GM21737 (cell line): ENCODE data around the gene LRRC27.
"Not testable (repeated sequence)": the region's sequence is repeated elsewhere in the genome, so short reads cannot be mapped to it uniquely, and the experiment has no call there.

ENCODE experiments used
- ATAC-seq: cut with Tn5 transposase; IDR thresholded peaks from one replicate; pipeline ENCODE4 v1.9.1; 2021; ENCODE audit warnings: mild to moderate bottlenecking, moderate library complexity; ENCODE audit not compliant: unreplicated experiment

LRRC27 gene

DNA sequence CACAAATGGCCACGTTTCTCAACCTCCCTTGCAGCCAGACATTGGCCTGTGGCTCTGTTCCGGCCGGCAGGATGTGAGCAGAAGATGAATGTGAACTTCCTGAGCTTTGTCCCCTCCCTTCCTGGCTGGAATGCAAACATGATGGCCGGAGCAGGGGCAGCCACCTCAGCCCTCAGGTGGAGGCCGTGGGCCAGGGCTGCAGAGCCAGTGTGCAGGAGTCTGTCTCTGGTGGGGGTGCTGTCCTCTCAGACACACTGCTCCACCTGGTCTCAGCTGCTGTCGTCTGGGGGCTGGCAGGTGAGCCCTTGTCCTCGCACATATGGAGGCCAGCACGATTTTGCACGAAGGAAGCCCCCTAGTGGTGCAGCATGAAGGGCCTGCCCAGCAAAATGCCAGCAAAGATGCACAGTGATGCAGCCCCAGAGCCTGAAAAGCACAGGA, 39.7 kb downstream of the LRRC27 start:
- no peak for ATAC-seq

DNA sequence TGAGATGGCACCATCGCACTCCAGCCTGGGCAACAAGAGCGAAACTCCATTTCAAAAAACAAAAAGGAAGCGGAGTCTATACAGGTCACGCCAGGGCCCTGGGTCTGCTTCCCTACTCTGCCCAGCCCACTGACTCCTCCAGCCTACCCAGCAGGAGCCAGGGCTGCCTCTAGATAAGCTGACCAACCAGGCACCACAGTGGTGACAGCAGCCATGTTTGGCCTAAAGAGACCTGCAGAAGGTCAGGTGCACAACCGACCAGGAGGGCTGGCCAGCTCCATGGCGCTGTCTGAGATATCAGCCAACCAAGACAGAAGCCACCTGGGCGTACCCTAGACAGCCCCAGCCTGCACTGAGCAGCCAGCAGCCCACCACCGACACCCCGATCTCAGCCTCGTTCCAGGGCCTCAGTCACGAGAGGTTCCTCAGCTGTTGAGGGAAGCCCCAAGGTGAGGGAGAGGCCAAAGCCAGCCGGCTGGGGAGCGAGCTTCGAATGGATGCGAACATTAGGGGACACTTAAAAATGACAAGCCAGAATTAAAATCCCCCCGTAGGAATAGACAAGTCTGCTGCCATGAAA, 40.6 kb downstream of the LRRC27 start:
- no peak for ATAC-seq

DNA sequence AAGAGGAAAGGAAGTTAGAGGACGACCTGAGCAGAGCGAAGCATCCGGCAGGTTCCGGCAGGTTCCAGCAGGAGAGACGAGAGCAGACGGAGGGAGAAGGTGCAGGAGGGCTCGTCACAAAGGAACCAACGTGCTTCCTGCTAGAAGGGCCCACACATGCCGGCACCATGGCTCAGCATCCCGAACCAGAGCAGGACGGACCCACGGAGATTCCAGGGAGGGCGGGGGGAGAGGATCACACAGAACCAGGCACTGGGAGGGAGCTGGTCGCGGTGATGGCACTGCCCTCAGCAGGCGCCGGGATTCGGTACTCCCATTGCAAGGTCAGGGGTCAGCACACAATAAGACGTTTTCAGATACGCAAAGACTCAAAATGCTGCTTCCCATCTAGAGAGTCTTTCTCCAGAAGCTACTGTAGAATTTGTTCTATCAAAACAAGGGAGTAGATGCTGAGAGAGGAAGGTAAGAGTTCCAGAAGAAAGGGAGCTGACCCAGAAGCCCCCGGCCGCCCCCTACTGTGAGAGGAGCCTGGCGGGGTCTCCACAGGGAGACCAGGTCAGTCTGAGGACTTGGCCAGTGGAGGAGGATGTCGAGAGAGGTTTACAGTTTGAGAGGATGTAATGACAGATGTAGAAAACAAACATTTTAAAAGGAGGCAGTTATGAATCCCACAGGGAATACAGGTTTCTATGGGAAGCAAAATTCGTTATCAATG, 41.4 kb downstream of the LRRC27 start:
- no peak for ATAC-seq

DNA sequence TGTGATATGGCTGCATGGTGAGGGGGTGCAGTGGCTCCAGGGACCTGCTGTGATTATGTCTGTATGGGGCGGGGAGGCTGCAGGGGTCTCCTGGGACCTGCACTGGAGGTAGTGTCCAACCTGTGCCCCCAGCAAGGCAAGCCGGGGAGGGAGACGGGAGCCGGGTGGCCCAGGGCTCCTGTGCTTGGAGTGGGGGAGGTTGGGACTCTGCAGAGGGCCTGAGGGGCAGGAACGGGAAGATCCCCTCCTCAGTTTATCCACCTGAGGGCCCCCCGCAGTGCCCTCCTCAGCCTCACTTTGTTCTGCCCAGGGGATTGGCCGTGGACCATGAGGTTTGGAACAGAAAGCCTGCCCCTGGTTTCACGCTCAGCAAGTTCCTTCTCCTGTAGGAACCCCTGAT, 42.2 kb downstream of the LRRC27 start:
- no peak for ATAC-seq

DNA sequence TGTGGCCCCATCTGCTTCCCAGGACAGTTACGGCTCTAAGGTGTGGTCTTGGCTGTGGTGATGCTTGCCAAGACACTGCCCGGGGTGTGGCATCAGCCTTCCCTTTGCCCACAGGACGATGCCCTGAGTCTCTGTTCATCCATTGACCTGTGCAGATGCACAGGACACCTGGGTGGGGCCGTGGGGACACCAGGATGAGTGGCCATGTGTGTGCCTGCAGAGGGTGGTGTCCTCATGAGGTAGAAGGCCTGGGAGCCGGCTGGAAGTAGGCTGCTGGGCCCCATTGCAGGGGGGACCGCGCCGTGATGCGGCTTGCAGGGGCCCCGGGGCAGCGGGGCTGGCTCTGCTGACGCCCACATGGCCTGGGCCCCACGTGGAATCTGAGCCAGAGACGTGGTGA, 42.6 kb downstream of the LRRC27 start:
- no peak for ATAC-seq

DNA sequence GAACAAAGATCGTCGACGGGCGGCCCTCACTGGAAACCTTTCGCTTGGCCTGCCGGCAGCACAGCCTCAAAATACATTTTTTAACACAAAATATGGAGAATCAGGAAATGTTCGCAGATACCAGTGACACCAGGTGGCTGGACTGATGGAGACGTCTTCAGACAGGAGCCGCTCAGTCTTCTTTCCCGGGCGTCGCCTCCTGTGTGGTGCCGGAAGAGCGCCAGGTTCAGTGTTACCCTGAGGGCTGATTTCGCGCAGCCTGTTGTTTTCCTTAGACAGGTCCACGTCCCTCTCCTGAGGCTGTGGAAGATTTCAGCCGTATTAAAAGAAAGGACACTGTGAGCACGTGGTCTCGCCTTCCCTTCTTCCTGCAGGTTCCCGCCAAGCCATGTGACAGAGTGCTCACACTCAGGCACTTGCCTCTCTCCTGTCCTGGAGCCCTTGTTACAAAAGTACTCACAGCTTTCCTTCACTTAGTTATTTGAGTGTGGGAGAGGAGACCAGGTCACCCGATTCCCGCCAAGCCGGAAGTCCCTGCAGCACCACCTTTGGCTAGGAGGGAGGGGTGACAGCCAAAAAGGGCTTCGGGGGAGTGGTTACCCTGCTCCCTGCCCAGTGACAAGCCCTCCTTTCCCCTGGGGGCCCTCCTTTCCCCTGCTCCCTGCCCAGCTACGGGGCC, 43.3 kb downstream of the LRRC27 start:
- no peak for ATAC-seq

DNA sequence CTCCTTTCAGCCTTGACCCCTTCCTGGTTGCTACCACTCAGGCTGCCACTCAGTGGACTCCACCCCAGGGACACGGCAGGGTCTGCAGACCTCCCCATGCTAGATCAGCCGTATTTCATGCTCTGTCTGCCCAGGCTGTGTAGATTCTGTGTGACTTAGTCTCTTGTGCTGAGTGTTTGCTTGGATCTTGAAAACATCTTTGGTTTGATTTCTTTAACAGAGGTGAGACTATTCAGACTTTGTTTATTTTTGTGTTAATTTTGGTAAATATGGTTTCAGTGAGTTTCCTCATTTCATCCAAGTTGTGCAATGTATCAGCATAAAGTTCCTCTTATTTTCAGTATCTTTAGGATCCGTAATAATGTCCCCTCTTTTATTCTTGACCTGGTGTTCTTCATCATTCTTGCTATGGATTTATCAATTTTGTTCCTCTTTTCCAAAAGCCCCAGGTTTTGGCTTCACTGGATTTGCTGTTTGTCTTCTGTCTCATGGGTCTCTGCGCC, 43.9 kb downstream of the LRRC27 start:
- no peak for ATAC-seq

DNA sequence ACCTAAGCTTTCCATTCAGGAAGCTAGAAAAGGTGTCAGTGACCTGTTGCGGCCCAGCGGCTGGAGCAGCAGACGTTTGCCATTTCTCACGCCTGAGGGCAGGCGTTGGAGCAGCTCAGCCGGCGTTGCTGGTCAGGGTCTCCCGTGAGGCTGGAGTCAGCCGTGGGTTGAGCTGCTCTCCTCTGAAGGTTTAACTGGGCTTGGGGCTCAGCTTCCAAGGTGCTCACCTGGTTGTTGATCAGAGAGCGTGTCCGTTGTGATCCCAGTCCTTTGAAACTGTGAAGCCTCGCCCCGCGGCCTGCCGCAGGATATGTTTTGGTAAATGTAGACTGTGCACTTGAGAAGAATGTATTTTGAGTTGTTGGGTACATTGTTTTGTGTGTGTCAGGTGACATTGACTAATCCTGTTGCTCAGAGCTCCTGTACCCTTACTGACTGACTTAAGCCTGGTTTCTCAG, 44.4 kb downstream of the LRRC27 start:
- no peak for ATAC-seq

DNA sequence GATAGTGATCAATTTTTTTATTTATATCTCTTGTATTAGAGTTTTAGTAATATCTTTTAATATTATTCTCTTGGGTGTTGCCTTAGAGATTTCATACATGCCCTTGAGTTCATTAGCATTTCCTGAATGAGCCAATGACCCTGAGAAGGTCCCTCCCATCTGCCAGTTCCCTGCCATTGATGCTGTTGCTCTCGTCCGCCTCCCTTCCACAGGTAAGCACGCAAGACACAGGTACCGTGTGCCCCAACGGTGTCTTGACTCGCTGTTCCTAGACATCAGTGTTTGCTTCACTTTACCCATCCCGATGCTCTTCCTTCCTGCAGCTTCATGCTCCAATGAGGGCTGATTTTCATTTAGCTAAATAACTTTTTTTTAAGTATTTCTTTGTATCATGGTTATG, 45.3 kb downstream of the LRRC27 start:
- no peak for ATAC-seq

DNA sequence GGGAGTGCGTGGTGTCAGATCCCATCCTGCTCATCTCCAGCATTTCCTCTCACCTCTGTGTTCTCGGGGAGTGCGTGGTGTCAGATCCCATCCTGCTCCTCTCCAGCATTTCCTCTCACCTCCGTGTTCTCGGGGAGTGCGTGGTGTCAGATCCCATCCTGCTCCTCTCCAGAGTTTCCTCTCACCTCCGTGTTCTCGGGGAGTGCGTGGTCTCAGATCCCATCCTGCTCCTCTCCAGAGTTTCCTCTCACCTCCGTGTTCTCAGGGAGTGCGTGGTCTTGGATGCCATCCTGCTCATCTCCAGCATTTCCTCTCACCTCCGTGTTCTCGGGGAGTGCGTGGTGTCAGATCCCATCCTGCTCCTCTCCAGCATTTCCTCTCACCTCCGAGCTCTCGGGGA, 47.0 kb downstream of the LRRC27 start:
- ATAC-seq = not testable (repeated sequence)

DNA sequence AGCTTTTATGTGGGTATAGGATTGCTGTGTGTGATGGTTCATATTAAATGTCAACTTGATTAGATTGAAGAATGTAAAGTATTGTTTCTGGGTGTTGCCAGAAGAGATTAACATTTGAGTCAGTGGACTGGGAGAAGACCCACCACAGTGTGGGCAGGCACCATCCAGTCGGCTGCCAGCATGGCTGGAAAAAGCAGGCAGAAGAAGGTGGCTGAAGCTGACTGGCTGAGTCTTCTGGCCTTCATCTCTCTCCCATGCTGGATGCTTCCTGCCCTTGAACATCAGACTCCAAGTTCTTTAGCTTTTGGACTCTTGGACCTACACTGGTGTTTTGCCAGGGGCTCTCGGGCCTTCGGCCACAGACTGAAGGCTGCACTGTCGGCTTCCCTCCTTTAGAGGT, 49.0 kb downstream of the LRRC27 start:
- not testable (repeated sequence) for ATAC-seq

DNA sequence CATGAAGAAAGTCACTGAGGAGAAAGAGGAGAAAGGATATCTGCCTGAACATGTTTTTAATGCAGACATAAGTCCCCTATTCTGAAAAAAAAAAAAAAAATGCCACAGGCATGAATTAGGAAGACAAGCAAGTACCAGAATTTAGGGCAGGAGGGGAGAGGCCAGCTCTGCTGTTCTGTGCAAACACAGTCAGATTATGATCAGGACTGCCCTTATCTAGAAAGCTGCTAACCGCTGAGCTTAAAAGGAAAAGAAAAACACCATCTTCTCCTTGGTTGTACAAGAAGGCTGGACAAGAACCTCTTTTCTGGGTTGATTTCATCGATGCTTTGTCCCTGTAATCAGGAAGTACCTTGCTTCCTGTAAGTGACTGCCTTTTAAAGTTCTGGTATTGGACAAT, 49.7 kb downstream of the LRRC27 start:
- no peak for ATAC-seq

DNA sequence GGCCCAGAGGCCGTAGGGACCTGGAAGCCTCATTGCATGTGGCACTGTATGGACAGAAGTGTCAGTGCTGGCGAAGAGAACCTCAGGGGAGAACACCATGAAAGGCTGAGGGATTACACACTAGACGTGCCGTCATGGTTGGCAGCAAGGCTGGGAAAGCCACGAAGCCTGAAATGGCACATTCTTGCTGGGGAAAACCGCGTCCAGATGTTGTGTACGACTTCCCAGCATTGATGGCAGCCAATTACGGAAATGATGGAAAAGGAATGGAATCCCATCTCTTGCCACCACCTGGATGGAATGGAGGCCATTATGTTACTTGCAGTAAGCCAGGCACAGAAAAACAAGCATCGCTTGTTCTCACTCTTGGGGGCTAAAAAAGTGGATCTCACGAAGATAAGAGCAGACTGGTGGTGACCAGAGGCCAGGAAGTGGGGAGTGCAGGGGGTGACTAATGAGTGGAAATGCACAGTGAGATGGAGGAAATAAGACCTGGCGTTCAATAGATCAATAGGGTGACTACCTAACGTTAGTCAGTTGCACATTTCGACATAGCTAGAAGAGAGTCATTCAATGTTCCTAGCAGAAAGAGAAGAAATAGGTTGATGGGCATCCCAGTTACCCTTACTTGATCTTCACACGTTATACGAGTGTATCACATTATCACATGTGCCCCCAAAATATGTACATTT, 50.4 kb downstream of the LRRC27 start:
- ATAC-seq = no peak

DNA sequence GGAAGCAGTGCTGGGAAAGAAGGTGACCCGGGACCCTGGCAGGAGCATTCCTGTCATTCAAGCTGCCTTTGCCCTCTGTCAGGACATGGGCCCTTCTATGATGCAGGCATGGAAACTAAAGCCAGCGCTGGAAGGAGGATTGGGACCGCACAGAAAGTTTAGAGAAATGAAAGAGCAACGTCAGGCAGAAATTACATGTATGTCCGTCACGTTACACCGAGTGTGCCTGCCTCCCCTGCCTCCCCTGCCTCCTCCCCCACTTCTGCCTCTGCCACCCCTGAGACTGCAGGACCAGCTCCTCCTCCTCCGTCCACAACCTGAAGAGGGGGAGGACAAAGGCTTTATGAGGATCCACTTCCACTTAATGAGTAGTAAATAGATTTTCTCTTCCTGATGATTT, 51.1 kb downstream of the LRRC27 start:
- ATAC-seq = no peak

DNA sequence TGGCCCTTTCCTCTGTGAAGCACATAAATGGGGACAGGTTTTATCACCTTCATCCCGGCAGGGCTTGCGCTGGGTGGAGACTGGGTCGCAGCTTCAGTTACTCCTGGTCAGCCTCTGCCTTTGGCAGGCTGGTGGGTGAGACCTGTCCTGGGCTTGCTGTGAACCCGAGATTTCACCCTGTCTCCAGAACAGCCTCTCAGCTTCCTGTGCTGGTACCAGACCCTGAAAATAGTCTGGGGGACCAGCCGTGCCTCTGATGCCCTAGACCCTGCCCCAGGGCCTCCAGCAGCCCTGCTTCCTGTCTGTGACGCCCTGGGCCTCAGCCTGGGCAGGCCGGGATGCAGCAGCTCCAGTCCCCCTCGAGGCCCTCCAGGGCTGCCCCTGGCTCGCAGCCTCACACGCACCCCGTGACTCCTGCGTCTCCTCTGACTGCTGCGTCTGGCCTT, 51.8 kb downstream of the LRRC27 start:
- no peak for ATAC-seq

DNA sequence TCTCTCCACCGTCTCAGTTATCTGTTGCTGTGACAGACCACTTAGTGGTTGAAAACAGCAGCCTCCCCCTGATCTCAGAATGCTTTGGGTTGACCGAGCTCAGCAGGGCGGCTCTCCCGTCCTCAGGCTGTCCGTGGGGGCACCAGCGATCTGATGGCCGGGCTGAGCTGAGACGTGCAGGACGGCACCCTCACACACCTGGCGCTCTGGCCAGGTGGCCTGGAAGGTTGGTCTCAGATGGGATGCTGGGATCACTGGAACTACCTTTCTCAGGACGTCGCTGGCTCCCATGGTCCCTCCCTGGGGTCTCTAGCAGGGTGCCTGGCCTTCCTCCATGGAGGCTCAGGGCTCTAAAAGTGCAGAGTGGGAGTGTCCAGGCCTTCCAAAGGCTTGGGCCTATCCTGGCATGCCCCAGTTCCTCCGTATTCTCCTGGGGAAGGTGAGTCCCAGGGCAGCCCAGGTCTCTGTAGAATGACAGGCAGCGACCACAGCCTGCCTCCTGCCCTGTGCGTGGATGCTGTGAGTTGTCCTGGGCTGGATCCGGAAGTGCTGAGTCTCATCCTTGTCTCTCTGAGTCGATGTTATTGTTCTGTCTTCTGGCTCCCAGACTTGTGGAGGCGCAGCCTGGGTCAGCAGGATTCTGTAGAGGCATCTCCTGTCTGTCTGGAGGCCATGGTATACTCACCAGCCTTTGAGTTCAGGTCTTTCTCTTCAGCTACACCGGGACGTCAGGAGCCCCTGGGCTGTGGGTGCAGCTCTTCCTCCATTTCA, 52.8 kb downstream of the LRRC27 start:
- no peak for ATAC-seq

DNA sequence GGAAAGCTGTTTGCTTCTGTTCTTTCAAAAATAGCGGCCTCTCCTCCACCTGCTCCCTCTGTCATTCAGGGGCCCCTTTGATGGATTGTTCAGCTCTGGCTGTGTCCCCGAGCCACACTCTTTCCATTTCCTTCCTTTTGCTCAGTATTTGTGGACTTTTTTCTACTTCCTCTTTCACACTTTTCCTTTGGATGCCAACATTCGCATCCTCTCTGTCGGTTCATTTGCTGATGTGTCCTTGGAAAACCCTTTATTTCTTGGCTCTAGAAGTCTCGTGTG, 53.3 kb downstream of the LRRC27 start:
- no peak for ATAC-seq

DNA sequence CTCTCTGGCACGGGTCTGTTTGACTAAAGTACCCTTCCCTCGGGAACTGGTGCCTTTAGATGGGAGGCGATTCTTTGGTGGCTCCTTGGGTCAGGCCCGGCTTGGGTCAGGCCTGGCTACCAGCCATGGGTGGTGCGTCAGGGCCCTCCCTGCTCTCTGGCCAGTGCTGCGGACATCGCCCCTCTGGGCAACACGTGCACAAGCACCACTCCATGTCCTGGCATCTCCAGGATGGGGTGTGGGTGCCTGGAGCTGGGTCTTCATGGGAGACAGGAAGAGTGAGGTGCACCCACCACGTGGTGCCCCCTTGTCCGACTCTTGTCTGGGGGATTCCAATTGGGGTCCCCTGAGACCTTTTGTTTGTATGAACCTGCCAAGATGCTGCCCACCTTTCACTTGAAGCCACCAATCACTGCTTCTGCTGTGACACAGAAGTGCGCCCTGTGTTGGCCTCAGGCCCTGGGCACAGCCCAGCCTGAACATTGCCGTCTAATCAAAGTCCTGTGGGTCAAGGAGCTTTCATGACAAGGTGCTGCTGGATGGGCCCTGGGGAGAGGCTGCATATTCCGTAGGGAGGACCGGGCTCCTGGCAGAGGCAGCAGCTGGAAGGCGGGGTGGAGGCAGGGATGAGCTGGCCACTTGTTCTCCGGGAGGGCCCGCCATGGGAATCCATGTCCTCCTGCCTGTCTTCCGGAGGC, 53.9 kb downstream of the LRRC27 start:
- ATAC-seq = no peak

DNA sequence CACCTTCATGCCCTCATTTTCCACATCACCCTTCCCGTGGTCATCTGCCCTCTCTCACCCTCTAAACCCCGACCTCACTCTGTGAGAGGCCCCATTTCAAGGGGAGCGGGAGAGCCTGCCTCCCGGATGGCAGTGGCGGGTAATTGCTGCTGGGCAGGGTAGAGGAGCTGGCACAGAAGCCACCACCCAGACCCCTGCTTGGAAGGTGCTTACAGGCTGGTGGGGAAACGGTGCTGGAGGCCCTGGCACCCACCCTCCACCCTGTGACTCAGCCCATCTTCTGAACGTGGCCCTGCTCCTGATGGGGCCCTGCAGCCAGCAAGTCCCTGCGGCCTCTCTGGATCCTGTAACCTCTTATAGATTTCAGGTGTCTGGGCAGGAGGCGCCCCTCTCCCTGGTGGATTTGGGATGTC, 54.4 kb downstream of the LRRC27 start:
- ATAC-seq = no peak

DNA sequence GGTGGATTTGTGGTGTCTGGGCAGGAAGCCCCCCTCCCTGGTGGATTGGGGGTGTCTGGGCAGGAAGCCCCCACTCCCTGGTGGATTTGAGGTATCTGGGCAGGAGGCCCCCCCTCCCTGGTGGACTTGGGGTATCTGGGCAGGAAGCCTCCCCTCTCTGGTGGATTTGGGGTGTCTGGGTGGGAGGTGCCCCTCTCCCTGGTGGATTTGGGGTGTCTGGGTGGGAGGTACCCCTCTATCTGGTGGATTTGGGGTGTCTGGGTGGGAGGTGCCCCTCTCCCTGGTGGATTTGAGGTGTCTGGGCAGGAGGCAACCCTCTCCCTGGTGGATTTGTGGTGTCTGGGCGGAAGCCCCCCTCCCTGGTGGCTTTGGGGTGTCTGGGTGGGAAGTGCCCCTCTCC, 54.9 kb downstream of the LRRC27 start:
- not testable (repeated sequence) for ATAC-seq
